AG08395 (cell line): Measurements from ENCODE around the gene SSR2.
"Not testable (repeated sequence)": the region's sequence is repeated elsewhere in the genome, so short reads cannot be mapped to it uniquely, and the experiment has no call there.

Experiments
- DNase-seq: peaks from one replicate; pipeline ENCODE4 v3.0.0; 2012; ENCODE audit warnings: mixed read lengths, low spot score

Gene SSR2

GRCh38 chr1:156048663-156049258 lies 28.0 kb upstream of the SSR2 start:
- DNase-seq, result no peak

GRCh38 chr1:156045076-156045475 lies 24.3 kb upstream of the SSR2 start:
- DNase-seq, result no peak

GRCh38 chr1:156042828-156043227 lies 22.1 kb upstream of the SSR2 start:
- no peak for DNase-seq

- DNase-seq, result not testable (repeated sequence)
Observed at GRCh38 chr1:156034991-156035390, 14.2 kb upstream of the SSR2 start.

GRCh38 chr1:156033011-156033410 lies 12.3 kb upstream of the SSR2 start:
- DNase-seq, result peak; percentile 31

GRCh38 chr1:156026588-156026987 lies 5.8 kb upstream of the SSR2 start:
- no peak for DNase-seq

GRCh38 chr1:156025876-156026275 lies 5.1 kb upstream of the SSR2 start:
- DNase-seq, result peak; percentile 60

- no peak for DNase-seq
Observed at GRCh38 chr1:156024801-156025200, 4.0 kb upstream of the SSR2 start.

- no peak for DNase-seq
Observed at GRCh38 chr1:156021954-156022353, 1.2 kb upstream of the SSR2 start.

- no peak for DNase-seq
Observed at GRCh38 chr1:156021093-156021428, 310 bp upstream of the SSR2 start.

GRCh38 chr1:156019946-156020292 lies 832 bp downstream of the SSR2 start:
- DNase-seq, result no peak

- DNase-seq, result no peak
Observed at GRCh38 chr1:156014829-156015228, 5.9 kb downstream of the SSR2 start.

GRCh38 chr1:156012051-156012817 lies 8.5 kb downstream of the SSR2 start:
- DNase-seq, result no peak

- no peak for DNase-seq
Observed at GRCh38 chr1:156009404-156009803, 11.3 kb downstream of the SSR2 start.

GRCh38 chr1:156006666-156007376 lies 13.9 kb downstream of the SSR2 start:
- no peak for DNase-seq

- DNase-seq, result no peak
Observed at GRCh38 chr1:156004843-156005584, 15.7 kb downstream of the SSR2 start.

GRCh38 chr1:156003923-156004188 lies 16.9 kb downstream of the SSR2 start:
- DNase-seq, result no peak

- no peak for DNase-seq
Observed at GRCh38 chr1:156002188-156002911, 18.4 kb downstream of the SSR2 start.

- no peak for DNase-seq
Observed at GRCh38 chr1:156001662-156002171, 19.0 kb downstream of the SSR2 start.

- no peak for DNase-seq
Observed at GRCh38 chr1:156001021-156001661, 19.6 kb downstream of the SSR2 start.

- DNase-seq, result no peak
Observed at GRCh38 chr1:155999964-156000363, 20.8 kb downstream of the SSR2 start.

GRCh38 chr1:155996166-155996565 lies 24.6 kb downstream of the SSR2 start:
- DNase-seq, result no peak
